Lower leg skin (tissue), 3 donors: Measurements from ENCODE around the gene HAS3.

Source experiments
- CTCF ChIP-seq, 3 donors: fragments of 450-650 bp; IDR thresholded peaks; one replicate each; pipeline ENCODE4 v1.5.1; 2016; ENCODE audit warnings: antibody characterized with exemption in 3 of 3, mild to moderate bottlenecking in 3 of 3, moderate library complexity in 2 of 3
- POLR2A ChIP-seq, 2 donors: fragments of 450-650 bp; IDR thresholded peaks; one replicate each; pipeline ENCODE4 v1.6.1; 2016 to 2017; ENCODE audit warnings: antibody characterized with exemption in 2 of 2, mild to moderate bottlenecking in 1 of 2, moderate library complexity in 1 of 2

GRCh38 chr16:69093974-69094373, 11.5 kb upstream of the HAS3 start:
- no peak for TF ChIP-seq CTCF (IDR thresholded peaks at IDR 0.05)
- no peak for TF ChIP-seq POLR2A (IDR thresholded peaks at IDR 0.05)
